BE2C (cell line): ENCODE results near the gene WEE1.
"Not testable (repeated sequence)": the region's sequence is repeated elsewhere in the genome, so short reads cannot be mapped to it uniquely, and the experiment has no call there.

ENCODE experiments used
- DNase-seq: peaks from one replicate; pipeline ENCODE4 v3.0.0-alpha.2; 2020
- H3K27me3 ChIP-seq: fragments of 250-450 bp; sonication (Bioruptor Pico); 2 replicates; pipeline ENCODE4 v1.5.1; 2020; ENCODE audit warnings: mild to moderate bottlenecking
- H3K36me3 ChIP-seq: fragments of 250-450 bp; sonication (Bioruptor Pico); 2 replicates; pipeline ENCODE4 v1.5.1; 2020; ENCODE audit warnings: mild to moderate bottlenecking
- H3K4me1 ChIP-seq: fragments of 250-450 bp; sonication (Bioruptor Pico); 2 replicates; pipeline ENCODE4 v1.5.1; 2020
- H3K4me3 ChIP-seq: 2 replicates; pipeline ENCODE4 v1.5.1; 2011; ENCODE audit warnings: low read depth, low read length
- H3K9me3 ChIP-seq: fragments of 250-450 bp; sonication (Bioruptor Pico); 2 replicates; pipeline ENCODE4 v1.5.1; 2020
- TF ChIP-seq, protein P1 (sequence below): IDR thresholded peaks from 2 replicates; pipeline ENCODE4 v1.5.1; 2012; ENCODE audit warnings: mild to moderate bottlenecking, low read depth, low read length

WEE1 gene

DNA sequence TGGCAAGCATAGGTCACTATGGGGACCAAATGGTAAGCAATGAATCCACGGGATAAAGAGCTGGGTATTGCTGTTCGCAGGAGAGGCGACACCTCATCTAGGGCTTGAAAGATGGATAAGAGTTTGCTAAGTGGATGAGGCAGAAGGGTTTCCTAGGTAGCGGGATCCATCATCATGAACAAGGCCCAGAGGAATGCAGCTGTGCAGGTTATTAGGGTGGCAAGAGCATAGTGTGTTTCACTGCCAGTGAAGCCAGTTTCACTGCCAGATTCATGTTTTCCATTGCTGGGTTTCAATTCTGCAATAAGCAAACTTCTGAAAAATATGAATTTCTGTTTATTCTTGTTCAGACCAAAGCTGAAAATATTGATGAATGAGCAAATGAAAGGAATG is 27.2 kb downstream of the WEE1 start:
- TF ChIP-seq, protein P1, sequence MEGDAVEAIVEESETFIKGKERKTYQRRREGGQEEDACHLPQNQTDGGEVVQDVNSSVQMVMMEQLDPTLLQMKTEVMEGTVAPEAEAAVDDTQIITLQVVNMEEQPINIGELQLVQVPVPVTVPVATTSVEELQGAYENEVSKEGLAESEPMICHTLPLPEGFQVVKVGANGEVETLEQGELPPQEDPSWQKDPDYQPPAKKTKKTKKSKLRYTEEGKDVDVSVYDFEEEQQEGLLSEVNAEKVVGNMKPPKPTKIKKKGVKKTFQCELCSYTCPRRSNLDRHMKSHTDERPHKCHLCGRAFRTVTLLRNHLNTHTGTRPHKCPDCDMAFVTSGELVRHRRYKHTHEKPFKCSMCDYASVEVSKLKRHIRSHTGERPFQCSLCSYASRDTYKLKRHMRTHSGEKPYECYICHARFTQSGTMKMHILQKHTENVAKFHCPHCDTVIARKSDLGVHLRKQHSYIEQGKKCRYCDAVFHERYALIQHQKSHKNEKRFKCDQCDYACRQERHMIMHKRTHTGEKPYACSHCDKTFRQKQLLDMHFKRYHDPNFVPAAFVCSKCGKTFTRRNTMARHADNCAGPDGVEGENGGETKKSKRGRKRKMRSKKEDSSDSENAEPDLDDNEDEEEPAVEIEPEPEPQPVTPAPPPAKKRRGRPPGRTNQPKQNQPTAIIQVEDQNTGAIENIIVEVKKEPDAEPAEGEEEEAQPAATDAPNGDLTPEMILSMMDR = no peak
- Histone ChIP-seq H3K27me3 (no peaks in the 10 kb centered on the region), H3K4me3 (no peak overlapping the region), H3K36me3 (no peaks in the 10 kb centered on the region), H3K9me3 (no peaks in the 10 kb centered on the region), H3K4me1 (no peaks in the 10 kb centered on the region)
- DNase-seq = no peak

DNA sequence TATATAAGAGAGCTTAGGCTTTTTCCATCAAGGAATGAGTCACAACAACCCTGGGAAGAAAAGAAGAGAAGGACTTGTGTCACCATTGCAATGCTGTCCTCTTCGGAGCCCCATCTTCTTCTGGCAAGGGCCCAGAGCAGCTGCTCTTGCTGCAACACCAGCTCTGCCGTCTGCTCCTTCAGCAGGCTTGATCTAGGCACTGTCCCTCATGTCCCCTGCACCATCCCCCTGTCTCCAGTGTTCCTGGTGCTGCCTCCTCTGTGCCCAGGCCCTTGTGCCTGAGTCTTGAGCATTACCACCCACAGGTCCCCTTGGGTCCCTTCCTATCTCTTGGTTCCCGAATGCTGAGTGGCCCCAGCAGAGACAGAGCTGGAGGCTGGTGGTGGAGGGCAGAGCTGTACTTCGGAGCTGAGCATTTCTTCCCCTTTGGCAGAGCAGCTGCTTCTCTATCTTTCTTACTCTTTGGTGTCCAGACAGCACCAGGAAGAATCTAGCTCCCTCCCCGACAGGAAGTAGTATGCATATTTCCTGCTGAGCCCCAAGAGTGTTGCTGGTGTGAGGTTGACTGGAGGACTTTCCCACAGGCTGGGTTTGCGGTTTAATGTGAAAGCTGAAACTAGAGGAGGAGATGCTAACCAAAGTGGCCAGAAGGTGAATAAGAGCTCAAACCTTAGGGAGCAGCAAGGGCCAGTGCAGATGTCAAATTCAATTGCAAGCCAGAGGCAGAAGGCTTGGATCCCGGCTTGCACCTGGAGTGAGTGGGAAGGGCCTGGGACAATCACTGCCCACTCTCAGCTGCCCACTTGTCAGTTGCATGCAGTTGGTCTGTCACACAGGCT is 27.8 kb downstream of the WEE1 start:
- no peaks in the 10 kb centered on the region for H3K27me3 ChIP-seq
- no peaks in the 10 kb centered on the region for H3K4me1 ChIP-seq
- no peaks in the 10 kb centered on the region for H3K36me3 ChIP-seq
- TF ChIP-seq, protein P1 = no peak
- H3K9me3 ChIP-seq = no peaks in the 10 kb centered on the region
- H3K4me3 ChIP-seq = no peak overlapping the region
- DNase-seq = peak; percentile 6

DNA sequence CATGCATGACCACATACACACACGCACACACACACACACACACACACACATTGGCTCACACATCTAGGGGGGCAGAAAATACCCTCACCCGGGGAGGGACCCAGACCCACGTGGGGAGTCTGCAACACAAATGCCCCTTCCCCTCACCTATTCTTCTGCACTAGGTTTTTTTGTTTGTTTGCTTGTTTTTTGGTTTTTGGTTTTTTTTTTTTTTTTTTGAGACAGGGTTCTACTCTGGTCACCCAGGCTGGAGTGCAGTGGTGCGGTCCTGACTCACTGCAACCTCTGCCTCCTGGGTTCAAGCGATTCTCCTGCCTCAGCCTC is 28.4 kb downstream of the WEE1 start:
- H3K4me3 ChIP-seq = no peak overlapping the region

DNA sequence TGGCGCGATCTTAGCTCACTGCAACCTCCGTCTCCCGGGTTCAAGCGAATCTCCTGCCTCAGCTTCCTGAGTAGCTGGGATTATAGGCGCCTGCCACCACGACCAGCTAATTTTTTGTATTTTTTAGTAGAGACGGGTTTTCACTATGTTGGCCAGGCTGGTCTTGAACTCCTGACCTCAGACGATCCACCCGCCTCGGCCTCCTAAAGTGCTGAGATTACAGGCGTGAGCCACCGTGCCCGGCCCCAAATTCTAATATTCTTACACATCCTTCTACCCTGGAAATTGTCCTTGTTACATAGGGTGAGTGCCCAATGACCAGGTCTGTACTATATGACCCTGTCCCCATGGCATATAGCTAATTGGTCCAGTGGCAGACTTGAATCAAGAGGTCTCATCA is 29.7 kb downstream of the WEE1 start:
- H3K4me1 ChIP-seq, DNase-seq, H3K27me3 ChIP-seq, H3K4me3 ChIP-seq, H3K9me3 ChIP-seq, H3K36me3 ChIP-seq: not testable (repeated sequence)

More for the DNA sequence above, 28.4 kb downstream of the WEE1 start:
- Histone ChIP-seq H3K36me3 (no peaks in the 10 kb centered on the region), H3K27me3 (no peaks in the 10 kb centered on the region), H3K9me3 (no peaks in the 10 kb centered on the region), H3K4me1 (no peaks in the 10 kb centered on the region)
- DNase-seq = no peak
- TF ChIP-seq, protein P1 = no peak

DNA sequence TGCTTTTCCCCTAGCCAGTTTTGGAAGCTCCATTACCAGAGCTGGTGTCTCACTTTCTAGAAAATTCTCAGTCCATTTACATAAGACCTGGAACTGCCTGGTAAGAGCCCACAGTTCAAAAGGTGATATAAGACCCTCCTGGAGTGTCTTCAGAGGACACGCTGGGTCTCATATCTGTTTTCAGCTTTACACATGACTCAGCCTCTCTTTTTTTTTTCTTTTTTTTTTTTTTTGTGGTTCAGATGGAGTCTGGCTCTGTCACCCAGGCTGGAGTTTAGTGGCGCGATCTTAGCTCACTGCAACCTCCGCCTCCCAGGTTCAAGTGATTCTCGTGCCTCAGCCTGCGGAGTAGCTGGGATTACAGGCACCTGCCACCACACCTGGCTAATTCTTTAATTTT is 30.7 kb downstream of the WEE1 start:
- DNase-seq = no peak
- Histone ChIP-seq H3K9me3 (no peaks in the 10 kb centered on the region), H3K4me1 (no peaks in the 10 kb centered on the region), H3K36me3 (no peaks in the 10 kb centered on the region), H3K4me3 (no peak overlapping the region), H3K27me3 (no peaks in the 10 kb centered on the region)
- TF ChIP-seq, protein P1 = no peak

DNA sequence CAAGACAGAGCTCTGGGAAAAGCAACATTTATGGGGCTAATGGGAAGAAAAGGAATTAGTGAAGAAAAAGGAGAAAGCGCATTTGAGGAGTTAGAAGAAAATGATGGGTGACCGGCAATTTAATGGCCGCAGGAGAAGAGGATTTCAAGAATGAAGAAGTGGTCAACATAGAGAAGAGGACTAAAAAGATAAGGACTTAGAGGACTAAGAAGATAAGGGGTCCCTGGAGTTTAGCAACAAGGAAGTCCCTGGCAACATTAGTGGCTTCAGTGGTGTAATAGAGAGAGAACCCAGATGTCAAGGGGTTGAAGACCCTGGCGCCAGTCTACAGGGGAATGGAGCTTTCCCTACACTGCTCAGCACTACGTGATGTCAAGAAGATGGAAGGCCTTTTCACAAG is 32.3 kb downstream of the WEE1 start:
- Histone ChIP-seq H3K4me1 (no peaks in the 10 kb centered on the region), H3K4me3 (no peak overlapping the region)
- no peak for DNase-seq

More for the DNA sequence above, 32.3 kb downstream of the WEE1 start:
- TF ChIP-seq, protein P1 = no peak
- Histone ChIP-seq H3K36me3 (no peaks in the 10 kb centered on the region), H3K9me3 (no peaks in the 10 kb centered on the region), H3K27me3 (no peaks in the 10 kb centered on the region)
